GM06990 (cell line): ENCODE measurements around the gene HTRA2.

Experiments used
- DNase-seq: peaks from one replicate; pipeline ENCODE4 v3.0.0-alpha.2; 2011; ENCODE audit not compliant: insufficient read length; ENCODE audit errors: extremely low read depth
- H3K27me3 ChIP-seq: replicated peaks from 2 replicates; pipeline ENCODE4 v1.6.0; 2011; ENCODE audit warnings: low read length; ENCODE audit not compliant: control insufficient read depth, insufficient read depth
- H3K36me3 ChIP-seq: 2 replicates; pipeline ENCODE4 v1.5.1; 2011; ENCODE audit warnings: low read length; ENCODE audit not compliant: control insufficient read depth, insufficient read depth
- H3K4me3 ChIP-seq: replicated peaks from 2 replicates; pipeline ENCODE4 v1.5.1; 2011; ENCODE audit warnings: low read depth, mild to moderate bottlenecking, control low read depth, low read length
- CTCF ChIP-seq: IDR thresholded peaks from 2 replicates; pipeline ENCODE4 v1.5.1; 2011; ENCODE audit warnings: low read length, control low read depth, mild to moderate bottlenecking, inconsistent platforms; ENCODE audit not compliant: insufficient read depth, poor library complexity, severe bottlenecking

HTRA2 gene

GRCh38 chr2:74550231-74550630 lies 20.5 kb downstream of the HTRA2 start:
- Histone ChIP-seq H3K36me3 (no peaks in the 10 kb centered on the region; the same call in none of the 2 replicates), H3K27me3 (no peaks in the 10 kb centered on the region), H3K4me3 (peak overlapping the region; percentile 83)
- no peak for DNase-seq
- no peak for TF ChIP-seq CTCF

- no peak for TF ChIP-seq CTCF
- no peak for DNase-seq
- H3K27me3 ChIP-seq = no peaks in the 10 kb centered on the region
- H3K36me3 ChIP-seq = peaks cover 2% of the 10 kb centered on the region
- H3K4me3 ChIP-seq = peak overlapping the region; percentile 83
Measured at GRCh38 chr2:74551530-74551929, 21.8 kb downstream of the HTRA2 start.

GRCh38 chr2:74551942-74552913 lies 22.5 kb downstream of the HTRA2 start:
- TF ChIP-seq CTCF = no peak

GRCh38 chr2:74552914-74553811 lies 23.4 kb downstream of the HTRA2 start:
- H3K36me3 ChIP-seq = peaks cover 9% of the 10 kb centered on the region
- H3K4me3 ChIP-seq = peak overlapping the region; percentile 83
- peak; percentile 51 for DNase-seq
- no peaks in the 10 kb centered on the region for H3K27me3 ChIP-seq
- no peak for TF ChIP-seq CTCF

More at GRCh38 chr2:74551942-74552913, 22.5 kb downstream of the HTRA2 start:
- peaks cover 9% of the 10 kb centered on the region for H3K36me3 ChIP-seq
- H3K27me3 ChIP-seq = no peaks in the 10 kb centered on the region
- peak; percentile 70 for DNase-seq
- H3K4me3 ChIP-seq = peak overlapping the region; percentile 83

GRCh38 chr2:74553892-74554819 lies 24.4 kb downstream of the HTRA2 start, which contains the start of the genes DOK1 and LOXL3:
TSS of gene DOK1 (plus strand) at chr2:74554720. CDS start at chr2:74554755, 35 bp downstream.
TSS of gene LOXL3 (minus strand) at chr2:74553942. CDS start at chr2:74552634, 1,308 bp downstream.
- no peak for TF ChIP-seq CTCF
- H3K36me3 ChIP-seq = peaks cover 14% of the 10 kb centered on the region
- H3K4me3 ChIP-seq = peak within 1 kb of the TSS; percentile 83
- peak; percentile 87 for DNase-seq
- no peaks in the 10 kb centered on the region for H3K27me3 ChIP-seq
